ENCODE data around the gene NKTR. TPM values are rescaled to one million over a fixed set of nuclear protein-coding genes. Genes with fewer than 3 reads are reported as not detected.
A peak's percentile ranks its signal among the peaks of the same experiment; 100 is the strongest.

Gene NKTR
- total and polyA plus RNA-seq, 2 of the 13 experiments (the other 11 are each of a cell fraction or from before 2014, with no cell fraction given) = 41.3 to 59.6 TPM

- TF ChIP-seq ZNF709 (CRISPR knock-in tag; IDR thresholded peaks at IDR 0.05) (no peak), ZNF225 (CRISPR knock-in tag; IDR thresholded peaks at IDR 0.05) (0 out of 2 replicates have a peak, but pooled peaks have one; percentile 51), ELF4 (CRISPR knock-in tag; IDR thresholded peaks at IDR 0.05; ENCODE audit: borderline replicate concordance) (no peak), HDAC1 (CRISPR knock-in tag; IDR thresholded peaks at IDR 0.05) (no peak), ZNF883 (CRISPR knock-in tag; IDR thresholded peaks at IDR 0.05; ENCODE audit: not compliant biosample characterization) (no peak), HNRNPL (IDR thresholded peaks at IDR 0.05; ENCODE audit: low read depth, low read length) (peak; percentile 76; the same call in 1 of the 2 replicates), MIER3 (CRISPR knock-in tag; IDR thresholded peaks at IDR 0.05; ENCODE audit: borderline replicate concordance) (no peak), ZNF136 (CRISPR knock-in tag; IDR thresholded peaks at IDR 0.05; ENCODE audit: low read depth) (0 out of 2 replicates have a peak, but pooled peaks have one; percentile 14), ZMAT3 (CRISPR knock-in tag; conservative IDR thresholded peaks at IDR 0.05) (0 out of 2 replicates have a peak, but pooled peaks have one; percentile 28), HIC2 (CRISPR knock-in tag; IDR thresholded peaks at IDR 0.05; ENCODE audit: low read depth) (no peak), RBFOX2 (IDR thresholded peaks at IDR 0.05; ENCODE audit: low read depth, low read length) (no peak), CENPX (CRISPR knock-in tag; IDR thresholded peaks at IDR 0.05) (no peak), NCOA5 (CRISPR knock-in tag; IDR thresholded peaks at IDR 0.05) (no peak), PREB (CRISPR knock-in tag; IDR thresholded peaks at IDR 0.05) (no peak), HNF4A (CRISPR knock-in tag; IDR thresholded peaks at IDR 0.05) (no peak), ZNF441 (CRISPR knock-in tag; IDR thresholded peaks at IDR 0.05; ENCODE audit: borderline replicate concordance) (no peak), KDM2A (CRISPR knock-in tag; IDR thresholded peaks at IDR 0.05; ENCODE audit: borderline replicate concordance, low read depth) (no peak), RNF2 (conservative IDR thresholded peaks at IDR 0.05; ENCODE audit: low read depth) (no peak), KLF15 (CRISPR knock-in tag; IDR thresholded peaks at IDR 0.05; ENCODE audit: borderline replicate concordance) (no peak), DNMT1 (CRISPR knock-in tag; IDR thresholded peaks at IDR 0.05) (no peak), ZNF3 (CRISPR knock-in tag; IDR thresholded peaks at IDR 0.05) (no peak), ATAD3A (CRISPR knock-in tag; IDR thresholded peaks at IDR 0.05) (no peak), ZNF775 (CRISPR knock-in tag; IDR thresholded peaks at IDR 0.05; ENCODE audit: borderline replicate concordance) (no peak)
Observed at GRCh38 chr3:42655331-42655888, 54.9 kb downstream of the NKTR start (continued).
